Measurements from ENCODE around the gene CYP27B1.

CYP27B1 gene

DNA sequence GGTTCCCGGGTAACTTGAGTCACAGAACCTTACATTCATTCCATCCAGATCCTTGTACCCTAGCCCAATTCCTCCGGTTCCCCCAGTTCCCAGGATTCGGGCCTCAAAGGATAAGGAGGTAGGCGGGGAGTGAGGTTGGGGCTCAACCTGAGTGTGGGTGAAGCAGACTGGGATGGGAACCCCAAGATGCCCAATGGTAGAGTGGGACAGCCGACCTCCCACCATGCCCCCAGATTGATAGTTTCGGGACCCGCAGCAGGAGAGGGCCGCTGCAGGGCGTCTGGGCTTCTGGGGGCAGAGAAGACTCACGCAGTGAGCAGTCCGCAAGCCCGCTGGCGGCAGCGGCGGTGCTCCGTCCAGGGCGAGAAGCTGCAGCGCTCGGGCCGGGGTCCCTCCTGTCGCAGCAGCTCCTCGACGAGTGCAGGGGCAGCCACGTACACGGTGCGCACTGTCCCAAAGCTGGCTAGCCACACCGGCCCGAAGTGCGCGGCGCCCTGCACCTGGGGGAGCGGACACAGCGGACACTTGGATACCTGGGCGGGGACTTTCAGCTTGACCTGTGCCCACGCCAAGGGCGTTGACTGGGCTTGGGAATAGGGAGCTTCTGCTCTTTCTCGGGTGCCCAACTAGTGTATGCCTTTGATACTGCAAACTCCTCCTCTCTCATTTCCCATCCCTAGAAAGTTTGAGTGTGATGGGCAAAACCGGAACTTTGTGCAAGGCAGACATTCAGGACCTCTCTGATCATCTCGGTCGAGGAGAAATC, 997 bp downstream of the CYP27B1 start:
- DNase-seq (ENCODE audit: low spot score), result no peak

- peak; percentile 53 for DNase-seq (ENCODE audit: low spot score)
These were observed 1.7 kb downstream of the CYP27B1 start for GRCh38 chr12:57765003-57765697.

- DNase-seq (ENCODE audit: low spot score), result no peak
These were observed 2.2 kb downstream of the CYP27B1 start for GRCh38 chr12:57764662-57765002.

DNA sequence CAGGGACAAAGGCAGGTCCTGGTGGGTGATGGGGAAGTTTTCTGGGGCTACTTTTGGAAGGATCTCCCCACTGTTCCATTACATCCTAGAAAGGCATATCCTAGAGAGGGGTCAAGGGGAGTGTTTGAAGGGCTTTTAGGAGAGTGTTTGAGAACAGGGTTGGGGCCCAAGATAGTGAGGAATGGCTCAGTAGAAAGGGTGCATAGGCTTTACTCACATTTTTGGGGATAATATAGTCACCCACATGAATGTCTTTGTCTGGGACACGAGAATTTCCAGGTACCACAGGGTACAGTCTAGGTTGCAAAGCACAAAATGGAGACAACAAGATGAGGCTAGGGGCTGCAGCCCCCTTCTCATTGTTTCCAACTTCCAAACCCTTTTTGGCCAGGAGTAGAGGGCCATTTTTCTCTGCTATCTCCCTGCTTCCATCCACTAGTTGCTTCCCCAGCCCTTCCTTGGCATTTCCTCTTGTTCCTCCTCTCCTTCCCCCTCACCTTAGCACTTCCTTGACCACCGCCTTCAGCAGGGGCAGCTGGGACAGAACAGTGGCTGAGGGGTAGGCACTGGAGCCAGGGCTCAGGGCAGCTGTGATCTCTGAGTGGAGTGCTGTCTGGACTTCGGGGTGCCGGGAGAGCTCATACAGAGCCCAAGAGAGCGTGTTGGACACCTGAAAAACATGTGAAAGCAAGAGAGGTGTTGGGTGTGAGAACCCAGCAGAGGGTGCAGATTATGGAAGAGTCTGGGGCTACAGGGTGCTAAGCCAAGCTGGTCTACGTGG, 2.8 kb downstream of the CYP27B1 start:
- no peak for DNase-seq (ENCODE audit: low spot score)

DNA sequence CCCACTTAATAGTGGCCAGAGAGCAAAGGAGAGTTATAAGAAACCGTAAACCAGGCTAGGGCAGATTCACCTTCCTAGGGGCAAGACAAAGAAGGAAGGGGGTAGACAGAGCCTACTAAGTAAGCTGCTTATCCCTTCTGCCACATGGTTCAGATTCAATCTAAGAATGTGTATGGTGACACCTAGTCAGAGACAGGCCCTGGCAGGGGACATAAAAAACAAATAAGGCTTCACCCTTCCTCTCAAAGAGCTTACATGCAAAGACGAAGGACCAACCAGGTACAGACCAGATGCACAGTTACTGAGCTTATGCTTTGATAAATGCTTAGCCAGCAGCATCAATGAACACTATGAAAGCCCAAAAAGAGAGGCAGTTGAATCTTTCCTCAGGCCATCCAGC, 4.4 kb downstream of the CYP27B1 start:
- no peak for DNase-seq (ENCODE audit: low spot score)

- no peak for DNase-seq (ENCODE audit: low spot score)
These were observed 5.4 kb downstream of the CYP27B1 start for GRCh38 chr12:57761391-57761998.

GRCh38 chr12:57760347-57760982, 6.4 kb downstream of the CYP27B1 start:
- DNase-seq (ENCODE audit: low spot score), result no peak

DNA sequence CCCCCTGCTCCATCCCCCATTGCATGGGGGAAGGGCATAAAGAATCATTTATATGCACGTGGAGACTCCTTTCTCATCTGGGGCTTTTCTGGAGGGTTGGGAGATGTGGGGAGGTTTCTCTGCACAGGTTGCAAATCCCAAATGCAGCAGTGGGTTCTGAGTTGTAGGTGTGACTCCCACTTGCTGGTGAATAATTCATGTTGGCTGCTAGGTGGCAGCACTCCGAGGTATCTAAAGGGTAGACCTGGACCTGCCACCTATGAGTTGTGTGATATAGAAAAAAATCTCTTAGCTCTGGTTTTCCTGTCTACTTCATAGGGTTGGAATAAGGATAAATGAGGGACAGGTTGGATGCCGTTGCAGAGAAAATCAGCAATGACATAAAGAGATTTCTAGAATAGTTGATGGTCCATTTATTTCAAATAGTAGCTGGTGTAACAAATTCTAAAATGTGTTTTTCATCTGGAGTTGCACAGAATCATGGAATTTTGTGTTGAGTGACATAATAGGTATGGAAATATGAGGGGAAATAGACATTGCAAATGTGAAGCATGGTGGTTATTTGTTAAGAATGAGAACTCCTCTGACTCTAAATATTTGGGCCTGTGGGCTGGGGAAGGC, 7.4 kb downstream of the CYP27B1 start:
- peak; percentile 62 for DNase-seq (ENCODE audit: low spot score)

DNA sequence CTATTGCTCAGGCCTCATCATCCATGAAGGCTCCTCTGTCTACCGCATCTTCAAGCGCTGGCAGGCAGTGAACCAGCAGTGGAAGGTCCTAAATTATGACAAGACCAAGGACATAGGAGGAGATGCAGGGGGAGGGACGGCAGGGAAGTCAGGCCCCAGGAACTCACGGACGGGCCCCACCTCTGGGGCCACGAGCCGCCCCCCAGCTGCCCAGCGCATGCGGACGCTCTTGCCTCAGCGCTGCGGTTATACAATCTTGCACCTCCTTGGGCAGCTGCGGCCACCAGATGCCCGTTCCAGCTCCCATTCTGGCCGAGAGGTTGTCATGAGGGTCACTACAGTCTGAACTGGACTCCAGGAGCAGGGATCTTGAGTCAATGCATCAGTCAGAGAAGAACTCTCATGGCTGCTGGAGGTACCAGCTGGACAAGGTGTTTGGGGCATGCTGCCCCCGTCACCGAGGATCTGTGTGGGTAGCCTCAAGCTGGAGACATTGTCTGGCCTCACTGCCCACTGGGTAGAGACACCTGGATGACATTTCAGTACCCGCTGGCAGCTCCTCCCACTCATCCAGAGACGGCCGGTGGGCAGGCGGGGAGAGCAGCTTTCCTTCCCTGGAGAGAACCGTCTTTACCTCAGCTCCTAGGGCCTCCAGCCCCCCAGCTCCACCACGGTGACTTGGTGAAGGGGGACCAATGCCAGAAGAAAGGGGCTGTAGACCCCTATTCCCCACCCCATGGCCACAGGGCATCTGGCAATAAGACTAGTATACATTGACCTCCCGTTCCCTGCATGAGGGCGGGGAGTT, 8.1 kb downstream of the CYP27B1 start:
- no peak for DNase-seq (ENCODE audit: low spot score)

DNA sequence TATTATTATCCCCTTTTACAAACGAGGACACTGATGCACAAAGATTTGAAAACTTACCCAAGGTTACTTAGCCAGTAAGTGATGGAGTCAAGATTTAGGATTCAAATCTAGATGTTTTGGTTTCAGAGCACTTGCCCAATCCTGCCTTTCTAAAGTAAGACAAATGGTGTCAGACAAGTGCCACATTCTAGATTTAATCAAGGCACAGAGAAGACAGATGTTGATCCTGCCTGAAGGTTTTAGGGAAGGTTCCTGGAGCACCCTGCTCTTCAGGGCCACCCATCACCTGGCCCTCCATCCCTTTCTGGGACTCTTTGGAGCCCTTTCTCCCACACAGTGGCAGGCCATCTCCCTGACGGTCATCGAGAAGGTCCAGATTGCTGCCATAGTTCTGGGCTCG, 9.1 kb downstream of the CYP27B1 start:
- no peak for DNase-seq (ENCODE audit: low spot score)

GRCh38 chr12:57756406-57757341, 10.2 kb downstream of the CYP27B1 start:
- peak; percentile 86 for DNase-seq (ENCODE audit: low spot score)

DNA sequence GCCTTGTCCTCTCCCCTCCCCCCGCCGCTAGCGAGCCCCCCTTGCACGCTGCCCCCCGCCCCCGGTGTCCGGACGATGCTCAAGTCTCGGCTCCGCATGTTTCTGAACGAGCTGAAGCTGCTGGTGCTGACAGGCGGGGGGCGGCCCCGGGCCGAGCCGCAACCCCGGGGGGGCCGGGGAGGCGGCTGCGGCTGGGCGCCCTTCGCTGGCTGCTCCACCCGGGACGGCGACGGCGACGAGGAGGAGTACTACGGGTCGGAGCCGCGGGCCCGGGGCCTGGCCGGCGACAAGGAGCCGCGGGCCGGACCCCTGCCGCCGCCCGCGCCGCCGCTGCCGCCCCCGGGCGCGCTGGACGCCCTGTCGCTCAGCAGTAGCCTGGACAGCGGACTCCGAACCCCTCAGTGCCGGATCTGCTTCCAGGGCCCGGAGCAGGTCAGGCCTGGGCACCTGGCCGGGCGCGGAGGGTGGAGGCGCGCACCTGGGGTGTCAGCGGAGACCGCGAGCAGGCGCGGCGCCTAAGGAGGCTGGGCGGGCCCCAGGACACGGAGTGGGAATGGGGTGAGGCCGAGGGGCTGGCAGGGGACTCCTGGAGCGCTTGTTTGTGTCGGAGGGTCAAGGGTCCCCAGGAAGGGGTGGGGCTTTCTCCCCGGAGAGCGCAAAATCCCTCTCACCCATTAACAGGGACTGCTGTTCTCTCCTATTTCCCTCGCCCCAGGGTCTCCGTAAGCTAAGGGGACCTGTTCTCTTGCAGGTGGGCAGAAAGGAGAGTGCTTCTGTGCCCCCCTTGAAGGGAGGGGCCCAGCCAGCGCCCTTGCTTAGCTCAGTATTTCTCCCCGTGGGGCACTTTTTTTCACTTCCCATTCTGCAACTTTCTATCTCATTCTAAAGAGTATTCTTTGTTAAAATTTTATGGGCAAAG, 11.2 kb downstream of the CYP27B1 start:
- DNase-seq (ENCODE audit: low spot score), result peak; percentile 68

DNA sequence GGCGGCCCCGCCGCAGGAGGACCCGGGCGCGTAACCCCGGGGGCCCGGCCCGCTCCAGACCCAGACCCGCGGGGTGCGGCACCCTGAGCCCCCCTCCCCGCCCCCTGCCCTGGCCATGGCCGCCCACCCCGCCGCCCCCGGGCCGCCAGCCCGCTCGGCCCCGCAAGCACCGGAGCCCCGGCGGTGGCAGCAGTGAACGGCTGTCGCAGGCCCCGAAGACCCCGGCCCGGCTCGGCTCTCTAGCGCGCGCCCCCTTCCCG, 11.8 kb downstream of the CYP27B1 start:
- DNase-seq (ENCODE audit: low spot score), result no peak

DNA sequence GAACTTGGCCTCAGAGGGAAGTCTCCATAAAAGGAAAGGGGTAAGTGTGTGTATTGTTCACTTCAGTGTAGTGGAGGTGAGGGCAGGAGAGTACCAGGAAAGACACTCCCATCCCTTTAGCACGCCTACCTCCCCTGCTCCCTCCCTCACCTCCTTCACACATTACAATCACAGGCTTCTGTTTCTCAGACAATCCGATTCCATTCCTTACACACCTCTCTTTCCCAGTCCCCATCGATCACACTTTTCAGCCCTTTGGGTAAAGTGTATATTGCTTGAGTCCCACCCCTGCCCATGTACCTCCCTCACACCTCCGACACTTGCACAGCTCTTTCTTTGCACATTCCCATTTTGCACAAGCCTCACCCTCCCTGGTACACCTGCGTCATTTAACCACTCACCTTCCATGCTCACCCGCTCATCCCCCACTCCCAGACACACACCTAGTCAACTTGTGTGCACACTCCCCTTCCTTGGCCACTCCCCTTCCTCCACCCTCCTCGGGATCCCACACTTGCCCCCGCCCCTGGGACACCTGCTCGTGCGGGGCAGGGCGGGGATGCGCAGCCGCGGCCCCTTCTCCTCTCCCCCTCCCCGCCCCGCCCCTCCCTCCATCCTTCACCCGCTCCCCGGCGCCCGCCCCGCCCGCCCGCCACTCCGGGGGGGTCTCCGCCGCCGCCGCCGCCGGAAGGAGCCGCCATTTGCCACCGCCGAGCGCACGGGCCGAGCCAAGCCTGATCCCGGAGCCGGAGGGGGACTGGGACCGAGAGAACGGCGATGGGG, 12.3 kb downstream of the CYP27B1 start, which contains the start of gene MARCHF9:
Gene MARCHF9 (plus strand): TSS at position 693 of the 783 bp plus-strand sequence. CDS start 426 bp downstream, outside the sequence.
- peak; percentile 84 for DNase-seq (ENCODE audit: low spot score)

DNA sequence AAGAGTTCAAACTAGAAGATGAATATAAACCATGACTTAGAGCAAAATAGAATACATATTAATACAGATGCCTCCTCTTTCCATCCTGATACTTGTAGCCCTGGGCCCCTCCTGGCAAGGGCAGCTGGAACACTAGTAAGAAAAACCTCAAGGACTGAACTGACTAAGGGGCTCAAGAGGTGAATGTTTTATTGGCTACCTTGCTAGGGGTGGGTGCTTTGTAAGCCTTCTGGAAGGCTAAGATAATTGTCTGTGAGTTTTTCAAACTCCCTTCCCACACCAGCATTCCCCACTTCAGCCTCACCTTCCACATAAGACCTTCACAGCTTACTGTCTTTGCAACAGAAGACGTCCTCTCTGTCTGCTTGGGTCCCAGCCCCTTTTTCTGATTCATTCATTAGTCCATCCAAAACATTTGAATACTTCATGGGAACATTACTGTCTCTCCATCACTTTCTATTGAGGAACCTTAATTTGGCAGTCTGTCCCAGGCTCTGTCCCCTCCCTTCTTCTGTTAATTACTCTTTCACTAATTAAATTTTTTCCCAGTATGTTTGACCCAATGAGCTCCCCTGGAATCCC, 13.0 kb downstream of the CYP27B1 start:
- no peak for DNase-seq (ENCODE audit: low spot score)

- no peak for DNase-seq (ENCODE audit: low spot score)
These were observed 14.2 kb downstream of the CYP27B1 start for GRCh38 chr12:57752668-57753000.

All from germinal center (tissue), 1 donor.